ENCODE data around the gene SFXN2.

DNA sequence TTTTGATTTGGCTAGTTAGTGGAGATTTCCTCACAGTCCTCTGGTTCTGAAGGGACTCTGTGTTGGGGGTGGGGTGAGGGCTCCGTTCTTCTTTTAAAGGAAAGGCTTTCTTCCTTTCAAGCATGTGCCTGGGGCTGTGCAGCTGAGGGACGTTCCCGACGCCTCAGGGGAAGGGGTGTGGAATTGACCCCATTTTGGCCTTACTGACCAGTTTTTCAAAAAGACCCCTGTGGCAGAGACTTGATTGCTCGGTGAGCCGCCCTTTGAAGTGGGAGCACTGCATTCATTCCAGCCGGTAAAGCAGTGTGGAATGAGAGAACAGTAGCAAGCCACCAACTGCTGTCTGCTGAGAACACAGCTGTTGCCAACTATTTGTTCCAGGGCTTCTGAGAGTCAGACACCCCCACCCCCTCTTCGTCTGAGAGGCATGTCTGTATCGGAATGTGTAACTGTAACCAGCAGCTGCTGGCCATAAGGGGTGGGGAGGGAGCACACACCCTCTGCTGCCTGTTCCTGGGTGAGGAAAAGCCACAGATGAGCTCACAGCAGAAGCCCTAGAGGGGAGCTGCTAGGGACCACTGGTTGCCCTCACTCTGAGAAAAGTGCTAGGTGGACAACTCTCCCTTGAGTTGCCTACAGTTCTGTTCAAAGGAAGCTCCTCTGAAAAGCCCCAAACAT, 62.5 kb downstream of the SFXN2 start:
- TF ChIP-seq, protein P1, sequence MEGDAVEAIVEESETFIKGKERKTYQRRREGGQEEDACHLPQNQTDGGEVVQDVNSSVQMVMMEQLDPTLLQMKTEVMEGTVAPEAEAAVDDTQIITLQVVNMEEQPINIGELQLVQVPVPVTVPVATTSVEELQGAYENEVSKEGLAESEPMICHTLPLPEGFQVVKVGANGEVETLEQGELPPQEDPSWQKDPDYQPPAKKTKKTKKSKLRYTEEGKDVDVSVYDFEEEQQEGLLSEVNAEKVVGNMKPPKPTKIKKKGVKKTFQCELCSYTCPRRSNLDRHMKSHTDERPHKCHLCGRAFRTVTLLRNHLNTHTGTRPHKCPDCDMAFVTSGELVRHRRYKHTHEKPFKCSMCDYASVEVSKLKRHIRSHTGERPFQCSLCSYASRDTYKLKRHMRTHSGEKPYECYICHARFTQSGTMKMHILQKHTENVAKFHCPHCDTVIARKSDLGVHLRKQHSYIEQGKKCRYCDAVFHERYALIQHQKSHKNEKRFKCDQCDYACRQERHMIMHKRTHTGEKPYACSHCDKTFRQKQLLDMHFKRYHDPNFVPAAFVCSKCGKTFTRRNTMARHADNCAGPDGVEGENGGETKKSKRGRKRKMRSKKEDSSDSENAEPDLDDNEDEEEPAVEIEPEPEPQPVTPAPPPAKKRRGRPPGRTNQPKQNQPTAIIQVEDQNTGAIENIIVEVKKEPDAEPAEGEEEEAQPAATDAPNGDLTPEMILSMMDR (IDR thresholded peaks at IDR 0.05; ENCODE audit: poor library complexity) = no peak
- no peak for TF ChIP-seq EZH2 (IDR thresholded peaks at IDR 0.05; ENCODE audit: borderline replicate concordance)
- no peak for TF ChIP-seq EZH2phosphoT487 (IDR thresholded peaks at IDR 0.05; ENCODE audit: low read depth, severe bottlenecking, unreplicated experiment)

Measured in hepatocyte (in vitro differentiated cells).